ENCODE measurements around the gene CNTNAP4.

Gene CNTNAP4

GRCh38 chr16:76303637-76304314 is 26.6 kb downstream of the CNTNAP4 start:
- DNase-seq (ENCODE audit: low spot score), result no peak
- TF ChIP-seq CTCF (IDR thresholded peaks at IDR 0.05; ENCODE audit: extremely low read depth, missing control alignments), result no peak

DNA sequence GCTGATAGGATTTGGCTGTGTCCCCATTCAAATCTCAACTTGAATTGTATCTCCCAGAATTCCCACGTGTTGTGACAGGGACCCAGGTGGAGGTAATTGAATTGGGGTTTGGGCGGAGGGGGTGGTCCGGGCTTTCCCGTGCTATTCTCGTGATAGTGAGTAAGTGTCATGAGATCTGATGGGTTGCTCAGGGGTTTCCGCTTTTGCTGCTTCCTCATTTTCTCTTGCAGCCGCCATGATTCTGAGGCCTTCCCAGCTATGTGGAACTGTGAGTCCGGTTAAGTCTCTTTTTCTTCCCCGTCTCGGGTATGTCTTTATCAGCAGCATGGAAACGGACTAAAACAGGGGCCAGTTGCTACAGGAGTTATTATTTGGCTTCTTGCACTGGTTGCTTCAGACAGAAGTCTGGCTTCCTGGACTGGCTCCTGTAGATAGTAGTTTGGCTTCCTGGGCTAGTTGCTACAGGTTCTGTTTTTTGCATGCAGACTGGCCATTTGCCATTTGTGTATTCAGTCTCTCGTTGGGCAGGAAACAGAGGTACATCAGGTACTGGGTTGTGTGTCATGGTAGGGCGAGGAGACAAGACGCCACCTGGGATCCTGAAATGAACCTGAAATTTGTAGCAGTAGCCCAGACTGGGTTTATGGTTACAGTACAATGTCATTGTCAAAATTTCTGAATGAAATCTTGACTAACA is 32.6 kb downstream of the CNTNAP4 start:
- TF ChIP-seq CTCF (IDR thresholded peaks at IDR 0.05; ENCODE audit: extremely low read depth, missing control alignments), result no peak
- no peak for DNase-seq (ENCODE audit: low spot score)

DNA sequence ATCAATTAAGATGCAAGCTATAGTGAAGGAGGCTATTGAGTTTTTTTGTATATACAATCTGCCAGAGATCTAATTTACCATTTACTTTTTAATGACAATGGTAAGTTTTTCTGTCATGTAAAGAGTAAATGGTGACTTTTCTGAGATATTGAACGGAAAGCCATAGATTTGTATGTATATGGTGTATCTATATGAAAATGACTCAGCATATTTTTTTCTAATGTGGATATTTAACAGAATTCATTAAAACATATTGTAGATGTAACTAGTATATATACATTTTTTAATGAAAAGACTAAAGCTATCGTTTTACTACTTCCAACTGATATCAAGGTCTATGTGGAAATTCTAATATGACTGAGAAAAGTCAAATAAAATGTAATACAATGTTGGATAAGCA is 34.1 kb downstream of the CNTNAP4 start:
- TF ChIP-seq CTCF (IDR thresholded peaks at IDR 0.05; ENCODE audit: extremely low read depth, missing control alignments), result no peak
- no peak for DNase-seq (ENCODE audit: low spot score)

DNA sequence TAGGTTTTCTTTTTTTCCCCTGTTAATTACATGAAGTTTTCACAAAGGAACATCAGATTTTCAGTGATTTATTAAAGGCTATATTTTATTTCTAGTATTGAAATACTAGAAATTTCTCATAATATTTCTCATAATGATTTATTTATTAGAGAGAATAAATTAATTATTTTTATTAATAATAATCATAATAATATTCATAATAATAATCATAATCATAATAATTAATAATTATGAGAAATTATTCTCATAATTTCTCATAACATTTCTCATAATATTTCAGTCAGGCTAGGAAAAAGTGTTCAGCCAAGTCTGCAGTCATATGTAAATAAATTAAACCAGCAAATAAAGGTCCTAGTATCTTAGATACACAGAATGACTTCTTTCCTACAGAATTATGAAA is 41.4 kb downstream of the CNTNAP4 start:
- TF ChIP-seq CTCF (IDR thresholded peaks at IDR 0.05; ENCODE audit: extremely low read depth, missing control alignments), result no peak

DNA sequence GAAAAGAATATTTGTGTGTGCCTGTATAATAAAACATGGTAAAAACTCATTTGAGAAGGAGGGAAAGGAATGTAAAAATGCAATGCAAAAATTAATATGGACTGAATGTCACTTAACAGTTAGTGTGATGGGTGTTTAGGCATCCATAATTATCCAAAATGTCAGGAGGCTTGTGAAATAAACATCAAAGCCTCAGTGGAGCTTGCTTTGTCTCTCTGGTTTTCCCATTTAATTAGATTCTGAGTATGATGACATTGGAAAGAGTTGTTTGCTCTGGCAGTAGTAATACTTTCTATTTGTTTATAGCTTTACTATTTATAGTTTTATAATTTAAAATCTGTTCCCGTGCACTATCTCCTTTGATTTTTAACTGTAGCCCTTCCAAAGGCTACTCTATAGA is 51.9 kb downstream of the CNTNAP4 start:
- no peak for DNase-seq (ENCODE audit: low spot score)
- TF ChIP-seq CTCF (IDR thresholded peaks at IDR 0.05; ENCODE audit: extremely low read depth, missing control alignments), result no peak

More for the DNA sequence above, 41.4 kb downstream of the CNTNAP4 start:
- DNase-seq (ENCODE audit: low spot score), result no peak

GRCh38 chr16:76335180-76335974 is 58.2 kb downstream of the CNTNAP4 start:
- no peak for DNase-seq (ENCODE audit: low spot score)
- no peak for TF ChIP-seq CTCF (IDR thresholded peaks at IDR 0.05; ENCODE audit: extremely low read depth, missing control alignments)

DNA sequence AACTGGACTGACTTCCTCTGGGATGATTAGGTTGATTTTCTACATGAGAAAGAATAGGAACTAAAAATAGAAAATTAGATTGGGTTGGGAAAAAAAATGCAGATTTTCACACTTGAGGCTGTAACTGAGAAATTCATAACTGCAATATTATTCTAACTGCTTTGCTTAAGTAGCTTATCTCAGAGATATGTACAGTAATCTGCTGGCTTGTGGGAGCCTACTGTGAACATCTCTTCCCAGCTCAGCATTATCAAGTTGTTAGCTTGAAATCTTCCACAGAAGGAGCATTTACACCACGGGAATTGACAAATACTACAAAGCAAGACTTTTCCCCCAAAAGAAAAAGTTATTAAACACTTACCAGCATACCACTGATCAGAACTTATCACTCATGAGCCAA is 58.9 kb downstream of the CNTNAP4 start:
- TF ChIP-seq CTCF (IDR thresholded peaks at IDR 0.05; ENCODE audit: extremely low read depth, missing control alignments), result no peak

More for the DNA sequence above, 58.9 kb downstream of the CNTNAP4 start:
- no peak for DNase-seq (ENCODE audit: low spot score)
